Kidney (tissue), 14 donors: Measurements from ENCODE around the gene RASD1. TPM values are rescaled to one million over a fixed set of nuclear protein-coding genes. Genes with fewer than 3 reads are reported as not detected.
"Not testable (repeated sequence)": the region's sequence is repeated elsewhere in the genome, so short reads cannot be mapped to it uniquely, and the experiment has no call there.

ENCODE experiments used
- DNase-seq, 5 donors: peaks; one replicate each; pipeline ENCODE4 v3.0.0-alpha.2; 2013 to 2020
- FAIRE-seq: peaks from 2 replicates; lab custom pipeline; 2012; peaks lifted over from hg19 to GRCh38; lab: Jason Lieb, UNC
- H3K27ac ChIP-seq, 2 donors: one replicate each; pipeline ENCODE4 v1.7.0; 2013; ENCODE audit warnings: low read depth in 2 of 2, low read length in 2 of 2, inconsistent platforms in 1 of 2
- H3K27me3 ChIP-seq: one replicate; pipeline ENCODE4 v1.7.1; 2013; ENCODE audit warnings: low read length, inconsistent platforms; ENCODE audit not compliant: control insufficient read depth, insufficient read depth
- H3K36me3 ChIP-seq, 3 donors: one replicate each; pipeline versions ENCODE4 v1.7.0 to v1.7.1; 2013; ENCODE audit warnings: low read length in 3 of 3, control low read depth in 1 of 3, inconsistent platforms in 1 of 3; ENCODE audit not compliant: insufficient read depth in 3 of 3, control insufficient read depth in 2 of 3
- H3K4me1 ChIP-seq, 3 donors: one replicate each; pipeline versions ENCODE4 v1.7.0 to v1.7.1; 2013; ENCODE audit warnings: low read length in 3 of 3, inconsistent platforms in 1 of 3, low read depth in 1 of 3; ENCODE audit not compliant: control insufficient read depth in 2 of 3, insufficient read depth in 2 of 3
- H3K4me3 ChIP-seq, 3 donors: one replicate each; pipeline versions ENCODE4 v1.7.0 to v1.8.1; 2013; ENCODE audit warnings: low read length in 3 of 3, control low read depth in 1 of 3, inconsistent platforms in 1 of 3
- H3K9ac ChIP-seq, 3 donors: one replicate each; pipeline versions ENCODE4 v1.7.0 to v1.7.1; 2013; ENCODE audit warnings: low read length in 3 of 3, control low read depth in 1 of 3, inconsistent platforms in 1 of 3
- H3K9me3 ChIP-seq, 3 donors: one replicate each; pipeline versions ENCODE4 v1.7.0 to v1.7.1; 2013; ENCODE audit warnings: low read length in 3 of 3, control low read depth in 1 of 3, inconsistent platforms in 1 of 3; ENCODE audit not compliant: control insufficient read depth in 2 of 3, insufficient read depth in 1 of 3
- CTCF ChIP-seq: IDR thresholded peaks from 3 replicates; pipeline ENCODE4 v1.5.1; 2012; ENCODE audit warnings: mild to moderate bottlenecking, moderate library complexity, borderline replicate concordance; ENCODE audit not compliant: insufficient read depth; ENCODE audit errors: extremely low read depth
- intact Hi-C: fragments of 100-400 bp; cut with DNase I; formaldehyde crosslinking; loops from one replicate; pipeline ENCODE4 v1.11.1; 2022
- polyA plus RNA-seq: library from polyadenylated mRNA; stranded (reverse); fragments of 350-450 nt; fragmentation: Illumina TruSeq; extraction: RNeasy Lipid Tissue Mini Kit (QIAGEN cat#74804); gene quantifications from one replicate; pipeline ENCODE4 v1.2.3, GENCODE V29; 2014; ENCODE audit warnings: low read depth, low replicate concordance; ENCODE audit not compliant: insufficient read depth
- total RNA-seq: library from RNA; stranded (reverse); fragmentation: NEBNext Ultra II Directional; extraction: Animal tissue kit (Norgen Biotek cat#: 25700); gene quantifications from one replicate; pipeline ENCODE4 v1.2.1, GENCODE V29; 2021
- donor health status: control.
- donor health status: control.
- donor health status: control.
- donor health status: control.
- donor health status: control.
- donor health status: DM: yes; HTN: yes; CAD: no.
- donor health status: Normal renal cell carcinoma (clear cell type).

Gene RASD1
- total and polyA plus RNA-seq, 2 donors from 2014 or later: 103 to 147 TPM

- no peaks in the 10 kb centered on the region for H3K27me3 ChIP-seq
- no peak for DNase-seq
- no peak overlapping the region for H3K27ac ChIP-seq
- no peak for FAIRE-seq
- TF ChIP-seq CTCF: no peak
- H3K4me3 ChIP-seq: no peak overlapping the region
- peaks cover 0 to 4% (median 0%) of the 10 kb centered on the region in 3 donors for H3K9me3 ChIP-seq
- no peak overlapping the region for H3K9ac ChIP-seq
- no peaks in the 10 kb centered on the region for H3K36me3 ChIP-seq
- intact Hi-C loops: no loop called here
- no peaks in the 10 kb centered on the region for H3K4me1 ChIP-seq
Observed at GRCh38 chr17:17456251-17456650, 39.9 kb downstream of the RASD1 start.

GRCh38 chr17:17455173-17455572 is 41.0 kb downstream of the RASD1 start:
- no peaks in the 10 kb centered on the region for H3K4me1 ChIP-seq
- no peak for DNase-seq
- intact Hi-C loops: no loop called here
- no peak for FAIRE-seq
- no peak overlapping the region for H3K9ac ChIP-seq
- H3K4me3 ChIP-seq: no peak overlapping the region
- no peaks in the 10 kb centered on the region for H3K36me3 ChIP-seq
- H3K9me3 ChIP-seq: peaks cover 0 to 4% (median 0%) of the 10 kb centered on the region in 3 donors
- no peaks in the 10 kb centered on the region for H3K27me3 ChIP-seq
- H3K27ac ChIP-seq: no peak overlapping the region
- TF ChIP-seq CTCF: no peak

- H3K4me1 ChIP-seq, intact Hi-C loops, H3K4me3 ChIP-seq, H3K9me3 ChIP-seq, DNase-seq, H3K27ac ChIP-seq, H3K9ac ChIP-seq, H3K27me3 ChIP-seq, FAIRE-seq, H3K36me3 ChIP-seq: not testable (repeated sequence)
Observed at GRCh38 chr17:17454700-17455099, 41.5 kb downstream of the RASD1 start.

GRCh38 chr17:17454276-17454675 is 41.9 kb downstream of the RASD1 start:
- Histone ChIP-seq H3K4me1 (no peaks in the 10 kb centered on the region), H3K27me3 (no peaks in the 10 kb centered on the region), H3K9me3 (no peaks in the 10 kb centered on the region), H3K36me3 (no peaks in the 10 kb centered on the region), H3K4me3 (no peak overlapping the region), H3K27ac (no peak overlapping the region), H3K9ac (no peak overlapping the region)
- intact Hi-C loops: no loop called here
- TF ChIP-seq CTCF: no peak
- FAIRE-seq (no peak), DNase-seq (no peak)
